ENCODE data around the gene CNTN2. TPM values are rescaled to one million over a fixed set of nuclear protein-coding genes. Genes with fewer than 3 reads are reported as not detected.
A peak's percentile ranks its signal among the peaks of the same experiment; 100 is the strongest.

CNTN2 gene
- total RNA-seq, 1 donor from 2014 or later, result not detected

- DNase-seq (ENCODE audit: low spot score), result peak; percentile 77
- peaks cover 3% of the 10 kb centered on the region for H3K27me3 Mint-ChIP-seq (ENCODE audit: low read depth)
- no peak overlapping the region for H3K27ac Mint-ChIP-seq (ENCODE audit: unreplicated experiment)
- peaks cover 8% of the 10 kb centered on the region for H3K4me1 Mint-ChIP-seq (ENCODE audit: low read depth)
- TF ChIP-seq CTCF (IDR thresholded peaks at IDR 0.05), result peak; percentile 40
- no peaks in the 10 kb centered on the region for H3K9me3 Mint-ChIP-seq (ENCODE audit: low read depth)
- H3K4me3 Mint-ChIP-seq (ENCODE audit: unreplicated experiment), result no peak overlapping the region
- H3K36me3 Mint-ChIP-seq (ENCODE audit: low read depth), result no peaks in the 10 kb centered on the region
These were observed 23.3 kb downstream of the CNTN2 start for GRCh38 chr1:205066141-205066818.

DNA sequence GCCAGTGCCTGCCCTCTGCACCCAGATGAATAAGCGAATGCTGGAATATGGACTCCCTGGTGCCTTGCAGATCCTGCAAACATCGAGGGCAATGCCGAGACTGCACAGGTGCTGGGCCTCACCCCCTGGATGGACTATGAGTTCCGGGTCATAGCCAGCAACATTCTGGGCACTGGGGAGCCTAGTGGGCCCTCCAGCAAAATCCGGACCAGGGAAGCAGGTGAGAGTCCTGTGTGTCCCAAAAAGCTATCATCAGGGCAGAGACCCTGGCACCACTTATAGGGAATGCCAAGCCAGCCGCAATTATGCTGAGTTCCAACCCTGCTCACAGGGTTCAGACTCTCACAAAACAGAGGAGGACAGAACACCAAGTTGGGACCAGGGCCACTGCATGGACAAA lies 24.0 kb downstream of the CNTN2 start:
- Mint-ChIP-seq H3K4me1 (ENCODE audit: low read depth) (peaks cover 8% of the 10 kb centered on the region), H3K27ac (ENCODE audit: unreplicated experiment) (no peak overlapping the region), H3K4me3 (ENCODE audit: unreplicated experiment) (no peak overlapping the region), H3K36me3 (ENCODE audit: low read depth) (no peaks in the 10 kb centered on the region), H3K9me3 (ENCODE audit: low read depth) (no peaks in the 10 kb centered on the region), H3K27me3 (ENCODE audit: low read depth) (peaks cover 3% of the 10 kb centered on the region)
- TF ChIP-seq CTCF (IDR thresholded peaks at IDR 0.05), result no peak
- peak; percentile 41 for DNase-seq (ENCODE audit: low spot score)

GRCh38 chr1:205068001-205068400 lies 25.0 kb downstream of the CNTN2 start:
- no peak for TF ChIP-seq CTCF (IDR thresholded peaks at IDR 0.05)
- DNase-seq (ENCODE audit: low spot score), result peak; percentile 35
- Mint-ChIP-seq H3K27me3 (ENCODE audit: low read depth) (peaks cover 3% of the 10 kb centered on the region), H3K27ac (ENCODE audit: unreplicated experiment) (no peak overlapping the region), H3K4me3 (ENCODE audit: unreplicated experiment) (no peak overlapping the region), H3K9me3 (ENCODE audit: low read depth) (no peaks in the 10 kb centered on the region), H3K4me1 (ENCODE audit: low read depth) (peaks cover 8% of the 10 kb centered on the region), H3K36me3 (ENCODE audit: low read depth) (no peaks in the 10 kb centered on the region)

DNA sequence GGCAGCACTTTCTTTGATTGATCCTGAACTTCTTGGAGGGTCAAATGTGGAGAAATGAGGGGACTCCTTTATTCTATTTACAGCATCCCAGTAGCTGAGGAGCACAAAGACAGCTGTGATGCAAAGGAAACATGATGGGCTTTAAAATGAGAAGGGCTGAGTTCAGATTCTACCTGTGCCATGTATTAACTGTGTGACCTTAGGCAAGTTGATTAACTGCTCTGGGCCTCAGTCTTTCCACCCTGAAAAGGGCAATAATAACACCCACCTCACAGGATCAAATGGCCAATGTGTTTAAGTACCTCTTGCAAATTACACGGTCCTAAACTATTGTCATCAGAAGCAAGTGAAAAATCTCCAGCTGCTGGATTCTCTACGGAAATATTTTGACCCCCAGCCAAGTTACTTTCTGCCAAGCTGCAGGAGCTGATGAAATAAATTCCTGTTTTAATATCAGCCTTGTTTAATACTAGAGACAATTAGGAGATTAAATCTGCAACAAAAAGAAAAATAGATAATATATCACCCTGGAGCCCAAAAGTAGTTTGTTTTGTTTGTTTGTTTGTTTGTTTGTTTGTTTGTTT lies 25.5 kb downstream of the CNTN2 start:
- no peaks in the 10 kb centered on the region for H3K36me3 Mint-ChIP-seq (ENCODE audit: low read depth)
- no peaks in the 10 kb centered on the region for H3K9me3 Mint-ChIP-seq (ENCODE audit: low read depth)
- TF ChIP-seq CTCF (IDR thresholded peaks at IDR 0.05), result no peak
- peaks cover 3% of the 10 kb centered on the region for H3K27me3 Mint-ChIP-seq (ENCODE audit: low read depth)
- no peak for DNase-seq (ENCODE audit: low spot score)
- no peak overlapping the region for H3K4me3 Mint-ChIP-seq (ENCODE audit: unreplicated experiment)
- H3K27ac Mint-ChIP-seq (ENCODE audit: unreplicated experiment), result no peak overlapping the region
- peaks cover 8% of the 10 kb centered on the region for H3K4me1 Mint-ChIP-seq (ENCODE audit: low read depth)

GRCh38 chr1:205069371-205070125 lies 26.5 kb downstream of the CNTN2 start:
- Mint-ChIP-seq H3K4me3 (ENCODE audit: unreplicated experiment) (no peak overlapping the region), H3K27ac (ENCODE audit: unreplicated experiment) (no peak overlapping the region), H3K4me1 (ENCODE audit: low read depth) (peaks cover 8% of the 10 kb centered on the region), H3K9me3 (ENCODE audit: low read depth) (no peaks in the 10 kb centered on the region), H3K27me3 (ENCODE audit: low read depth) (no peaks in the 10 kb centered on the region), H3K36me3 (ENCODE audit: low read depth) (no peaks in the 10 kb centered on the region)
- no peak for TF ChIP-seq CTCF (IDR thresholded peaks at IDR 0.05)
- DNase-seq (ENCODE audit: low spot score), result peak; percentile 94

Data from chondrocyte (in vitro differentiated cells).